ENCODE results near the gene SLC28A2. TPM values are rescaled to one million over a fixed set of nuclear protein-coding genes. Genes with fewer than 3 reads are reported as not detected.

The SLC28A2 gene
- total RNA-seq, 1 experiment from 2014 or later, result not detected

- no peak for DNase-seq (ENCODE audit: low read depth)
Measured at GRCh38 chr15:45320581-45321205, 68.7 kb downstream of the SLC28A2 start.

- no peak for DNase-seq (ENCODE audit: low read depth)
Measured at GRCh38 chr15:45326280-45326679, 74.2 kb downstream of the SLC28A2 start.

GRCh38 chr15:45326741-45327140 is 74.7 kb downstream of the SLC28A2 start:
- no peak for DNase-seq (ENCODE audit: low read depth)

Other genes starting within 250 kb of the SLC28A2 start
- gene SORD, start 229.0 kb upstream of the SLC28A2 start, total RNA-seq (2014; rRNA removed; shearing (Covaris generic)), result 29.4 and 33.1 TPM in 2 replicates
- gene DUOX2, start 138.1 kb upstream of the SLC28A2 start, total RNA-seq (2014; rRNA removed; shearing (Covaris generic)), result not detected in 2 replicates
- gene DUOXA2, start 137.9 kb upstream of the SLC28A2 start, total RNA-seq (2014; rRNA removed; shearing (Covaris generic)), result not detected in 2 replicates
- not detected in 2 replicates for gene DUOXA1, start 122.4 kb upstream of the SLC28A2 start, total RNA-seq (2014; rRNA removed; shearing (Covaris generic))
- gene DUOX1, start 122.2 kb upstream of the SLC28A2 start, total RNA-seq (2014; rRNA removed; shearing (Covaris generic)), result not detected in 2 replicates
- 2.3 and 4.4 TPM in 2 replicates for gene SHF, start 64.3 kb upstream of the SLC28A2 start, total RNA-seq (2014; rRNA removed; shearing (Covaris generic))
- 0.68 and 1.4 TPM in 2 replicates for gene GATM, start 126.3 kb downstream of the SLC28A2 start, total RNA-seq (2014; rRNA removed; shearing (Covaris generic))

Measured in RPMI7951 (cell line).